IPS-20b (cell line): Measurements from ENCODE around the gene WDR20.

ENCODE experiments used
- H3K27ac ChIP-seq: one replicate; pipeline ENCODE4 v1.5.1; 2013; ENCODE audit warnings: low read length
- H3K27me3 ChIP-seq: 2 replicates; pipeline ENCODE4 v1.6.1; 2013; ENCODE audit warnings: mild to moderate bottlenecking, low read length, inconsistent platforms; ENCODE audit not compliant: insufficient read depth
- H3K36me3 ChIP-seq: 2 replicates; pipeline ENCODE4 v1.6.1; 2013; ENCODE audit warnings: low read depth, mild to moderate bottlenecking, inconsistent platforms, low read length, moderate library complexity; ENCODE audit not compliant: insufficient read depth
- H3K4me1 ChIP-seq: 2 replicates; pipeline ENCODE4 v1.6.1; 2013; ENCODE audit warnings: mild to moderate bottlenecking, control low read depth, inconsistent platforms, low read length, moderate library complexity; ENCODE audit not compliant: insufficient read depth
- H3K4me3 ChIP-seq: 2 replicates; pipeline ENCODE4 v1.5.1; 2013; ENCODE audit warnings: mild to moderate bottlenecking, low read length, inconsistent platforms
- H3K9ac ChIP-seq: 2 replicates; pipeline ENCODE4 v1.6.1; 2013; ENCODE audit warnings: low read depth, mild to moderate bottlenecking, inconsistent platforms, low read length, moderate library complexity
- H3K9me3 ChIP-seq: 2 replicates; pipeline ENCODE4 v1.6.1; 2013; ENCODE audit warnings: mild to moderate bottlenecking, low read depth, low read length, inconsistent platforms; ENCODE audit not compliant: insufficient read depth

WDR20 gene

GRCh38 chr14:102213984-102214658 is 74.4 kb downstream of the WDR20 start:
- Histone ChIP-seq H3K9ac (no peak overlapping the region), H3K27ac (no peak overlapping the region), H3K27me3 (no peaks in the 10 kb centered on the region), H3K9me3 (no peaks in the 10 kb centered on the region), H3K36me3 (peaks cover 18% of the 10 kb centered on the region; the same call in 1 of the 2 replicates), H3K4me3 (no peak overlapping the region), H3K4me1 (no peaks in the 10 kb centered on the region)

- no peak overlapping the region for H3K4me3 ChIP-seq
- H3K27me3 ChIP-seq, result no peaks in the 10 kb centered on the region
- H3K9me3 ChIP-seq, result no peaks in the 10 kb centered on the region
- peaks cover 8% of the 10 kb centered on the region; the same call in 1 of the 2 replicates for H3K36me3 ChIP-seq
- no peaks in the 10 kb centered on the region for H3K4me1 ChIP-seq
- H3K9ac ChIP-seq, result no peak overlapping the region
- no peak overlapping the region for H3K27ac ChIP-seq
These were observed 75.4 kb downstream of the WDR20 start for GRCh38 chr14:102215071-102215470.

GRCh38 chr14:102215576-102216250 is 76.0 kb downstream of the WDR20 start:
- no peaks in the 10 kb centered on the region for H3K4me1 ChIP-seq
- H3K27ac ChIP-seq, result no peak overlapping the region
- H3K27me3 ChIP-seq, result no peaks in the 10 kb centered on the region
- H3K4me3 ChIP-seq, result no peak overlapping the region
- H3K36me3 ChIP-seq, result peaks cover 8% of the 10 kb centered on the region; the same call in 1 of the 2 replicates
- no peaks in the 10 kb centered on the region for H3K9me3 ChIP-seq
- H3K9ac ChIP-seq, result no peak overlapping the region

GRCh38 chr14:102217399-102217798 is 77.7 kb downstream of the WDR20 start:
- H3K27ac ChIP-seq, result no peak overlapping the region
- H3K27me3 ChIP-seq, result no peaks in the 10 kb centered on the region
- no peaks in the 10 kb centered on the region for H3K4me1 ChIP-seq
- no peaks in the 10 kb centered on the region for H3K36me3 ChIP-seq
- H3K4me3 ChIP-seq, result no peak overlapping the region
- no peak overlapping the region for H3K9ac ChIP-seq
- no peaks in the 10 kb centered on the region for H3K9me3 ChIP-seq

GRCh38 chr14:102217987-102218421 is 78.3 kb downstream of the WDR20 start:
- Histone ChIP-seq H3K27me3 (no peaks in the 10 kb centered on the region), H3K9ac (no peak overlapping the region), H3K4me3 (no peak overlapping the region), H3K9me3 (no peaks in the 10 kb centered on the region), H3K4me1 (no peaks in the 10 kb centered on the region), H3K36me3 (no peaks in the 10 kb centered on the region), H3K27ac (no peak overlapping the region)

DNA sequence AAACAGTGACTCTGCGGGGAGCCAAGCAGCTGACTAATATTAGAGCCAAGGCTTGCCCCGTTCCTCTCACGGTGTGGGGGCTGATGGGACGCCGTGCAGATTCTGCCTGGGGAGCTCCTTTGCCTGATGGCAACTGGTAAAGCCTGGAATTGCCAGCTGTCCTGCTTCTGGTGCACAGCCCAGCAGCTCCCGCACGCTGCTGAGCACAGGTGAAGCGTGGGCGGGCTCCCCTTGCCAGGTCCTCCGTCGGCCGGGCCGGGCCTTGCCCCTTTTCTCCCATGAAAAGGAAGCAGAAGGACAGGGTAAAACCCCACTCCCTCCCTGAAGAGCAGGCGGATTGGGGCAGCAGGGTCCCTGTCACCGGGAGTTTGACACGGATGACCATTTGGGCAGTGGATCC is 79.0 kb downstream of the WDR20 start:
- no peak overlapping the region for H3K27ac ChIP-seq
- no peak overlapping the region for H3K9ac ChIP-seq
- no peaks in the 10 kb centered on the region for H3K36me3 ChIP-seq
- H3K9me3 ChIP-seq, result no peaks in the 10 kb centered on the region
- H3K27me3 ChIP-seq, result no peaks in the 10 kb centered on the region
- H3K4me3 ChIP-seq, result no peak overlapping the region
- H3K4me1 ChIP-seq, result no peaks in the 10 kb centered on the region

DNA sequence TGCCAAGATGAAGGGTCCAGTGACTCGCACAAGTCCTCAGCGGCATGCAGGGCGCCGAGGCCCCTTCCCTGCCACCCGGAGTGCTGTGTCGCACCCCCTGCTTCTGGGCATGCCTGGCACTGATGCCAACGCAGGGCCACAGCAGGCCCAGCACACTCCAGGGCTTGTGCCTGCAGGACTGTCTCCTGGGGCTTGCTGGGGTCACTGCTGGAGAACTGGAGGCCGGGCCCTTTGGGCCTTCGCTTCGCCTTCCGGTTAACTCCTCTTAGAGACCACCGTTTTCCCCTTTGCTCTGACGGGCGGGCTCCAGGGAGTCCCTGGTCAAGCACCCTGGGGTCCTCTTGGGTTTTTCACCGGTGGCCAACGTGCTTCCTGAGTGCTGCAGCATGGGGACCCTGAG is 79.6 kb downstream of the WDR20 start:
- Histone ChIP-seq H3K27me3 (no peaks in the 10 kb centered on the region), H3K9ac (no peak overlapping the region), H3K27ac (no peak overlapping the region), H3K9me3 (no peaks in the 10 kb centered on the region), H3K36me3 (no peaks in the 10 kb centered on the region), H3K4me1 (no peaks in the 10 kb centered on the region), H3K4me3 (no peak overlapping the region)

DNA sequence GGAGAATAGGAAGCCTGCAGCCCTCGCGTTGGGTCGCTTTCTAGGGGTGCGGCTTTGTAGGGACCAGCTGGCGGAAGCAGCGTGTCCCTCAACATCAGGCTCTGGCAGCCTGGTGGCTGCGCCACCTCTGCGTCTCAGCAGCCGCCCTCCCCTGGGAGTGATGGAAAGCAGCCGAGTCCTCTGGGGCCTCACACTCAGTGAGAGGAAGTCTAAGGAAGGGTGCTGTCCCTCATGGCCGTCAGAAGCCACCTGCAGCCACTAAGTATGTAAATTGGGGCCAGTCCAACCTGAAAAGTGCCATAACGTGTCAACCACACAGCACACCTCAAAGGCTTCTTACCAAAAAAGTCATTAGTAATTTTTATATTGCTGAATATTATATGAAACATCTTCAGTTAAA is 80.3 kb downstream of the WDR20 start:
- H3K27ac ChIP-seq, result no peak overlapping the region
- H3K27me3 ChIP-seq, result no peaks in the 10 kb centered on the region
- no peaks in the 10 kb centered on the region for H3K9me3 ChIP-seq
- no peaks in the 10 kb centered on the region for H3K4me1 ChIP-seq
- H3K36me3 ChIP-seq, result no peaks in the 10 kb centered on the region
- H3K4me3 ChIP-seq, result no peak overlapping the region
- H3K9ac ChIP-seq, result no peak overlapping the region

GRCh38 chr14:102221026-102221425 is 81.3 kb downstream of the WDR20 start:
- no peak overlapping the region for H3K27ac ChIP-seq

DNA sequence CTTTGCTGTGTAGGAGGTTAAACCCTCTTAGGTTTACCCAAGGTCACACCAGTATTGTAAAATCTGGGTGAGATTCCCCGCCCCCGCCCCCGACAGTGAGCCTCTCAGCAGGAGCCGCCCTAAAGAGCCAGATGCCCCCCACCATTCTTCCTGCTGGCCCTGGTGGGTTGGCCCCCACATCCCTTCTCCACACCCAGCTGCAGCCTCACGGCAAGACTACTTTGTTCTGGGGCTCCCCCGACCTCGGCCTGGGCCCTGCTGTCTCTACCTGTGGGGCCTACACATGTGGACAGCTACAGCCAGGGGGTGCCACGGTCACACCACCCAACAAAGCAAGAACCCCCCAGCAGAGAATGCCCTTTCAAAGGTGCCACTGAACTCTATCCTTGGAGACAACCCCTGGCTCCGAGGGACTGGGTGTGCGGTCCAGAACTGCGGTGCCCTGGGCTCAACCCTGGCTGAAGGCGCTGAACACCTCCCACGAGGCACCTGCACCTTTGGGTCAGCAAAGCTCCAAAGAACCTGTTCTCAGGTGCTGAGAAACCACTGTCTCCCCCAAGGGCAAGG is 82.4 kb downstream of the WDR20 start:
- no peaks in the 10 kb centered on the region for H3K27me3 ChIP-seq
- H3K4me3 ChIP-seq, result no peak overlapping the region
- no peaks in the 10 kb centered on the region for H3K36me3 ChIP-seq
- H3K9ac ChIP-seq, result no peak overlapping the region
- H3K27ac ChIP-seq, result no peak overlapping the region
- H3K9me3 ChIP-seq, result no peaks in the 10 kb centered on the region
- no peaks in the 10 kb centered on the region for H3K4me1 ChIP-seq

More at GRCh38 chr14:102221026-102221425, 81.3 kb downstream of the WDR20 start:
- H3K9ac ChIP-seq, result no peak overlapping the region
- no peaks in the 10 kb centered on the region for H3K9me3 ChIP-seq
- H3K4me3 ChIP-seq, result no peak overlapping the region
- no peaks in the 10 kb centered on the region for H3K36me3 ChIP-seq
- H3K4me1 ChIP-seq, result no peaks in the 10 kb centered on the region
- no peaks in the 10 kb centered on the region for H3K27me3 ChIP-seq

DNA sequence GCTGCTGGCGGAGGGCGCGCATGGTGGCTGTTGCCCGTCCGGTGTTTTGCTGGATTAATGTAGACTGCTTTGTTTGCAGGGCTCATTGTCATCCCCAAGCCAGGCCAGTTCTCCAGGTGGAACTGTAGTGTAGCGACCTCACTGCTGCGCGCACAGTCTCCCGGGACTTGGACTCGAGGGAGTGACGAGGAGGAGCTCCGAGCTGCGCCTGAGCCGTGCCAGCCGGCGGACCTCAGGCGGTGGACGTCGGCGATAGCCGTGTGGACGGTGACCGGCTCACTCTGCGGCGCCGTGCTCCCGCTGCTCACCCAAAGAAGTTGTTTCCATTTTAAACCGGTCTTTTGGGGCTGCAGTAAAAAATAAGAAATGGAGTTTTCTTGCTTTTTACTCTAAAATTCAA is 83.1 kb downstream of the WDR20 start:
- H3K4me3 ChIP-seq, result no peak overlapping the region
- H3K27me3 ChIP-seq, result no peaks in the 10 kb centered on the region
- H3K9ac ChIP-seq, result no peak overlapping the region
- H3K9me3 ChIP-seq, result no peaks in the 10 kb centered on the region
- no peak overlapping the region for H3K27ac ChIP-seq
- no peaks in the 10 kb centered on the region for H3K4me1 ChIP-seq
- H3K36me3 ChIP-seq, result no peaks in the 10 kb centered on the region

- no peak overlapping the region for H3K4me3 ChIP-seq
- H3K36me3 ChIP-seq, result no peaks in the 10 kb centered on the region
- H3K27ac ChIP-seq, result no peak overlapping the region
- no peaks in the 10 kb centered on the region for H3K9me3 ChIP-seq
- no peaks in the 10 kb centered on the region for H3K27me3 ChIP-seq
- no peak overlapping the region for H3K9ac ChIP-seq
- no peaks in the 10 kb centered on the region for H3K4me1 ChIP-seq
These were observed 84.0 kb downstream of the WDR20 start for GRCh38 chr14:102223682-102224081.
